A673 (cell line): Measurements from ENCODE around the gene HOXC10. TPM values are rescaled to one million over a fixed set of nuclear protein-coding genes. Genes with fewer than 3 reads are reported as not detected.

Experiments used
- BruUV-seq: library from RNA; stranded (reverse); fragments of 400-500 nt; replicated peaks from 2 replicates; lab custom pipeline; 2021; lab: Mats Ljungman, UMichigan
- CTCF ChIA-PET: fragments of 300-600 bp; sonication (Branson Sonifier 250); formaldehyde crosslinking; loops from one replicate; lab custom pipeline; 2022; ENCODE audit warnings: antibody characterized with exemption; lab: Charles Lee
- POLR2A ChIA-PET: fragments of 300-600 bp; sonication (Branson Sonifier 250); formaldehyde crosslinking; loops from one replicate; lab custom pipeline; 2022; ENCODE audit warnings: antibody characterized with exemption; ENCODE audit not compliant: low non-redundant PET; lab: Charles Lee
- DNase-seq: peaks from one replicate; pipeline ENCODE4 v3.0.0-alpha.2; 2015; ENCODE audit warnings: low spot score
- H3K27ac ChIP-seq: fragments of 200-600 bp; sonication (generic); 2 replicates; pipeline ENCODE4 v1.5.1; 2016; ENCODE audit warnings: mixed run types, low read depth, mild to moderate bottlenecking, mixed read lengths, antibody characterized with exemption, low read length; ENCODE audit not compliant: poor library complexity, severe bottlenecking
- H3K27me3 ChIP-seq: fragments of 200-600 bp; sonication (generic); replicated peaks from 2 replicates; pipeline ENCODE4 v1.6.1; 2017; ENCODE audit warnings: mixed run types, low read depth, mild to moderate bottlenecking, mixed read lengths, antibody characterized with exemption, low read length; ENCODE audit not compliant: insufficient read depth, poor library complexity
- H3K36me3 ChIP-seq: fragments of 200-600 bp; sonication (generic); 2 replicates; pipeline ENCODE4 v1.6.1; 2016; ENCODE audit warnings: mixed run types, mild to moderate bottlenecking, mixed read lengths, antibody characterized with exemption, low read length; ENCODE audit not compliant: insufficient read depth, poor library complexity, severe bottlenecking
- H3K4me1 ChIP-seq: fragments of 200-600 bp; sonication (generic); 2 replicates; pipeline ENCODE4 v1.6.1; 2017; ENCODE audit warnings: mixed run types, mild to moderate bottlenecking, mixed read lengths, antibody characterized with exemption, low read length; ENCODE audit not compliant: insufficient read depth, poor library complexity, severe bottlenecking
- H3K4me3 ChIP-seq: fragments of 200-600 bp; sonication (generic); 2 replicates; pipeline ENCODE4 v1.5.1; 2016; ENCODE audit warnings: low read depth, mixed run types, mild to moderate bottlenecking, mixed read lengths, low read length; ENCODE audit not compliant: poor library complexity, severe bottlenecking
- H3K9me3 ChIP-seq: fragments of 200-600 bp; sonication (generic); 2 replicates; pipeline ENCODE4 v1.6.1; 2016; ENCODE audit warnings: mixed run types, low read depth, mild to moderate bottlenecking, mixed read lengths, antibody characterized with exemption, low read length; ENCODE audit not compliant: poor library complexity, severe bottlenecking
- CTCF ChIP-seq: fragments of 300-800, 200-600 bp; sonication (generic); conservative IDR thresholded peaks from 2 replicates; pipeline ENCODE4 v1.5.1; 2017; ENCODE audit warnings: low read depth, mild to moderate bottlenecking, antibody characterized with exemption, low read length, moderate library complexity, mixed read lengths
- EZH2 ChIP-seq: fragments of 200-600 bp; sonication (generic); IDR thresholded peaks from 2 replicates; pipeline ENCODE4 v1.6.1; 2017; ENCODE audit warnings: borderline replicate concordance, low read depth, mild to moderate bottlenecking, mixed read lengths, antibody characterized with exemption, low read length; ENCODE audit not compliant: poor library complexity, severe bottlenecking
- intact Hi-C: fragments of 100-400 bp; cut with micrococcal nuclease; formaldehyde crosslinking; loops from one replicate; pipeline ENCODE4 v1.10.0; 2022; ENCODE audit not compliant: unreplicated experiment
- total RNA-seq: library from RNA; stranded (reverse); gene quantifications from 2 replicates; pipeline ENCODE4 v1.2.3, GENCODE V29; 2021

The HOXC10 gene
- total RNA-seq, 1 experiment from 2014 or later = 27.8 TPM

GRCh38 chr12:53958128-53958527 lies 26.8 kb upstream of the HOXC10 start:
- Histone ChIP-seq H3K27me3 (peaks cover 6% of the 10 kb centered on the region), H3K9me3 (no peaks in the 10 kb centered on the region), H3K27ac (no peak overlapping the region), H3K36me3 (no peaks in the 10 kb centered on the region), H3K4me3 (no peak overlapping the region), H3K4me1 (peaks cover 3% of the 10 kb centered on the region)
- intact Hi-C loops = no loop called here
- TF ChIP-seq EZH2 = no peak
- TF ChIP-seq CTCF = no peak
- no TSS peak for BruUV-seq
- no peak for DNase-seq
- ChIA-PET POLR2A (no interaction called here), CTCF (interaction anchor here (0.7 kb wide), 1 partner anchor 27 kb away, joined by 3 read pairs; the partner anchor contains the start of gene HOXC10)

DNA sequence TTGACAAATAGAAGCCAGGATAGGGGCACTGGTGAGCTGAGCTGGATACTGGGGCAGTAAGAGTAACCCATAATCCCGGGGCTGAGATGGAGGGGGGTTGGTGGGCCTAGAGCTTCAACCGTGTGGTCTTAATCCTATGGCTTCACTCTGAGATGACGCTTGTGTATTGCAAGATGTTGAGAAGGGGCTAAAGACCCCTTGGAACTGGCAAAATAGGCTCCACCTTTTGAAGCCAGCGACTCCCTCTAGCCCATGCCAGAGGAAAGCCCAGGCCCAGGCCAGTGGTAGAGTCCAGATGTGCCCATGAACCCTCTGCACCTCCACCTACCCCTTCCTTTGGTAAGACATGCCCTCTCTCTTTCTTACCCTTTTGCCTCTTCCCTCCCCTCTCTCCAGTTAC lies 25.6 kb upstream of the HOXC10 start:
- Histone ChIP-seq H3K27me3 (peaks cover 6% of the 10 kb centered on the region), H3K4me3 (no peak overlapping the region), H3K4me1 (peaks cover 3% of the 10 kb centered on the region), H3K36me3 (no peaks in the 10 kb centered on the region), H3K27ac (no peak overlapping the region), H3K9me3 (no peaks in the 10 kb centered on the region)
- CTCF ChIA-PET = no interaction called here
- no TSS peak for BruUV-seq
- TF ChIP-seq EZH2 (no peak), CTCF (no peak)
- no peak for DNase-seq
- intact Hi-C loops = no loop called here
- POLR2A ChIA-PET = no interaction called here

DNA sequence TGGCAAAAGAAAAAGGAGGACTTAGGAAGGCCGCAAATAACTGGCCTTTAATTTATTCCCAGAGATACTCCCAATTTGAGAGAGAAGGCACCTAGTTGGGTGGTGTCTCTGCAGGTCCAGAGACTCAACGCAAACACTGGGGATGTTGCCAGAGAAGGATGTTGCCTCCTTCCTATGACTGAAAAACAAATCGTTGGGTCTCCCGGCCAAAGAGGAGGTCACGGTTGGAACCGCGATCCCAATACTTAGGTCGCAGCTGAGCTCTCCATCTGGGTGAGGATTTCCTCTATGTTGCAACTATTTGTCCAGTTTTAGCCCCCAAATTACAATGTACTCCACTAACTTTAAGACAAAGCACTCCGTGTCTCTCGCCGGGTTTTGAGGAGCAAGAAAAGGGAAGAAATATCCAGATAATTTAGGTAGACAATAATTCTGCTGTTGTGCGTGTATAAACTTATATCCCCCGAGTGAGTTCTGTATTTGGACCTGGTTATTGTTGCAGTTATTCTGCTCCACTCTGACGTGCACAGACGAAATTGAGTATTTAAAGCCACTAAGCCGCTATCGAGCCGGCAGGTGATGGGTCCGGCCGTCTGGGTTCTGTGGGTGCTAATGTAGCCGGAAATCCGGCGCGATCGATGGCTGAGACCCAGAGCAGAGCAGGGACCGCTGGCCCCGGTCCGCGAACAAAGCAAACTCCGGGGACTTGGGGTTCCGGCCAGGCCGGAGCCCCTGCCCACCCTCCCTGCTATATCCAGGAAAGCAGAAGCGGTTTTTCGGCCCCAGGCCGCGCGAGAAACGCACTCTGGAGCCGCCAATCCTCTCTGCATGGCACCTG lies 24.5 kb upstream of the HOXC10 start:
- no TSS peak for BruUV-seq
- intact Hi-C loops = no loop called here
- H3K36me3 ChIP-seq = no peaks in the 10 kb centered on the region
- peaks cover 6% of the 10 kb centered on the region for H3K4me1 ChIP-seq
- DNase-seq = no peak
- H3K9me3 ChIP-seq = no peaks in the 10 kb centered on the region
- no peak overlapping the region for H3K27ac ChIP-seq
- no peak overlapping the region for H3K4me3 ChIP-seq
- POLR2A ChIA-PET = no interaction called here
- peaks cover 4% of the 10 kb centered on the region for H3K27me3 ChIP-seq
- TF ChIP-seq CTCF (no peak), EZH2 (no peak)
- CTCF ChIA-PET = no interaction called here
